ENCODE results near the gene LAMB3.

- no peak for TF ChIP-seq CTCF (conservative IDR thresholded peaks at IDR 0.05)
- no peak for TF ChIP-seq ZFX (IDR thresholded peaks at IDR 0.05)
Observed at GRCh38 chr1:209612646-209613399, 39.4 kb downstream of the LAMB3 start.
